GF-D8 (cell line): ENCODE results near the gene MGMT.

Source experiments
- DNase-seq: peaks from one replicate; lab custom pipeline; 2025; lab: John Stamatoyannopoulos, UW

MGMT gene

GRCh38 chr10:129761981-129762956, 295.2 kb downstream of the MGMT start:
- DNase-seq: no peak

GRCh38 chr10:129764011-129764900, 297.2 kb downstream of the MGMT start:
- DNase-seq: no peak

- no peak for DNase-seq
These were observed 298.0 kb downstream of the MGMT start for GRCh38 chr10:129764901-129765663.

GRCh38 chr10:129765664-129766550, 298.9 kb downstream of the MGMT start:
- no peak for DNase-seq

GRCh38 chr10:129766611-129767550, 299.8 kb downstream of the MGMT start:
- DNase-seq: no peak

- no peak for DNase-seq
These were observed 300.7 kb downstream of the MGMT start for GRCh38 chr10:129767751-129768150.

- no peak for DNase-seq
These were observed 301.7 kb downstream of the MGMT start for GRCh38 chr10:129768437-129769355.

- DNase-seq: no peak
These were observed 302.5 kb downstream of the MGMT start for GRCh38 chr10:129769381-129770116.

GRCh38 chr10:129770286-129770685, 303.2 kb downstream of the MGMT start:
- DNase-seq: no peak

GRCh38 chr10:129771024-129771423, 304.0 kb downstream of the MGMT start:
- DNase-seq: no peak

- DNase-seq: no peak
These were observed 304.5 kb downstream of the MGMT start for GRCh38 chr10:129771576-129771975.

- DNase-seq: no peak
These were observed 305.0 kb downstream of the MGMT start for GRCh38 chr10:129771991-129772431.

GRCh38 chr10:129772468-129773358, 305.7 kb downstream of the MGMT start:
- DNase-seq: no peak

GRCh38 chr10:129773359-129773990, 306.4 kb downstream of the MGMT start:
- no peak for DNase-seq

- no peak for DNase-seq
These were observed 307.2 kb downstream of the MGMT start for GRCh38 chr10:129774082-129774735.
